ENCODE measurements around the gene IGFBP4. TPM values are rescaled to one million over a fixed set of nuclear protein-coding genes. Genes with fewer than 3 reads are reported as not detected.

IGFBP4 gene
- total and polyA plus RNA-seq, 4 donors = 197 to 565 (median 215) TPM

DNA sequence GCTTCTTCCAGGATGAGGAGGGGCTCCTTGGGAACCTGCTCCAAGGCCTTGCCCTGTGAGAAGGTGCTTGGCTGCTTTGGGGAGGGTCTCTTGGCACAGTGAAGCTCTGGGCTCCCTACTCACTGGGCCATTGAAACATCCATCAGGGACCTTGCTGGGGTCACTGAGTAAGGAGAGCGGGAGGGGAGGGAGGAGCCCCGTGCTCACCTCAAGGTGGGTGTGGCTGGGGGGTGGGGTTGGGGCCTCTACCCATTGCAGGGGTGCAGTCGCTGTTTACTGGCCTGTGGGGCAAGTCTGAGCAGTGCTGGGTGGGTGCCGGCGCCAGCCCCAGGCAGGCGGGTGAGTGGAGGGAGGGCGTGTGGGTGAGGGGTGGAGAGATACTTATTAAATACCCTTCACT is 48.2 kb downstream of the IGFBP4 start:
- ATAC-seq (ENCODE audit: insufficient read depth, low FRiP score) (no peak), DNase-seq (peak in 1 of 3 donors; percentile 8)
- 69 to 71% methylated on average over 7 of the region's 7 CpGs for WGBS, 2 donors
- no peak overlapping the region for H3K9ac ChIP-seq (ENCODE audit: insufficient read depth in 1 of 2, low read length in 2 of 2)
- no peak overlapping the region for H3K4me3 ChIP-seq
- no peaks in the 10 kb centered on the region for H3K27me3 ChIP-seq (ENCODE audit: control insufficient read depth in 3 of 3, insufficient read depth in 3 of 3, low read length in 2 of 3)
- H3K36me3 ChIP-seq (ENCODE audit: control insufficient read depth in 4 of 4, insufficient read depth in 4 of 4, low read length in 4 of 4) = no peaks in the 10 kb centered on the region
- no peaks in the 10 kb centered on the region for H3K9me3 ChIP-seq (ENCODE audit: control insufficient read depth in 4 of 4, insufficient read depth in 3 of 4, low read length in 3 of 4)
- TF ChIP-seq, protein P1, sequence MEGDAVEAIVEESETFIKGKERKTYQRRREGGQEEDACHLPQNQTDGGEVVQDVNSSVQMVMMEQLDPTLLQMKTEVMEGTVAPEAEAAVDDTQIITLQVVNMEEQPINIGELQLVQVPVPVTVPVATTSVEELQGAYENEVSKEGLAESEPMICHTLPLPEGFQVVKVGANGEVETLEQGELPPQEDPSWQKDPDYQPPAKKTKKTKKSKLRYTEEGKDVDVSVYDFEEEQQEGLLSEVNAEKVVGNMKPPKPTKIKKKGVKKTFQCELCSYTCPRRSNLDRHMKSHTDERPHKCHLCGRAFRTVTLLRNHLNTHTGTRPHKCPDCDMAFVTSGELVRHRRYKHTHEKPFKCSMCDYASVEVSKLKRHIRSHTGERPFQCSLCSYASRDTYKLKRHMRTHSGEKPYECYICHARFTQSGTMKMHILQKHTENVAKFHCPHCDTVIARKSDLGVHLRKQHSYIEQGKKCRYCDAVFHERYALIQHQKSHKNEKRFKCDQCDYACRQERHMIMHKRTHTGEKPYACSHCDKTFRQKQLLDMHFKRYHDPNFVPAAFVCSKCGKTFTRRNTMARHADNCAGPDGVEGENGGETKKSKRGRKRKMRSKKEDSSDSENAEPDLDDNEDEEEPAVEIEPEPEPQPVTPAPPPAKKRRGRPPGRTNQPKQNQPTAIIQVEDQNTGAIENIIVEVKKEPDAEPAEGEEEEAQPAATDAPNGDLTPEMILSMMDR (IDR thresholded peaks at IDR 0.05; ENCODE audit: control extremely low read depth, extremely low read depth) = no peak
- H3K4me1 ChIP-seq (ENCODE audit: control insufficient read depth in 5 of 5, insufficient read depth in 5 of 5, low read length in 5 of 5) = peaks cover 0 to 14% (median 5%) of the 10 kb centered on the region in 5 donors
- H3K27ac ChIP-seq (ENCODE audit: low read depth in 1 of 2, low read length in 1 of 2) = no peak overlapping the region

DNA sequence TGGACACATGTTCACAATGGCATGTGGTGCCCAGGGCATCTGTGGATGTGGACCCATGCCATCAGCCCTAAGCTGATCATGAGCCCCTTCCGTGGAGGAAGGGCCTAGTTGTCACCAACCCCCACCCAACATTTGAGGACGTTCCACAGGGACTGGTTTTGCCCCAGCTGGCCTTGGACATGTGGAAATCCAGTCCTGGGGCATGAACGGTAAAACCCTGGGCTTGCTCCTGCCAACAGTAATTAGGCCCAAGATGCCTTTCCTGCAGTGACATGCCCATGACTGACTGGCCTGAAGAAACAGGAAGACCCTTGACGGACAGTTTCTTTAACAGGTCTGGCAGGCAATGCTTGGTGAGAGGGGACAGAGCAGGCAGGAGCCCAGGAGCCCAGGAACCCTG is 50.4 kb downstream of the IGFBP4 start:
- Histone ChIP-seq H3K9me3 (ENCODE audit: control insufficient read depth in 4 of 4, insufficient read depth in 3 of 4, low read length in 3 of 4) (no peaks in the 10 kb centered on the region), H3K9ac (ENCODE audit: insufficient read depth in 1 of 2, low read length in 2 of 2) (no peak overlapping the region), H3K36me3 (ENCODE audit: control insufficient read depth in 4 of 4, insufficient read depth in 4 of 4, low read length in 4 of 4) (no peaks in the 10 kb centered on the region), H3K27me3 (ENCODE audit: control insufficient read depth in 3 of 3, insufficient read depth in 3 of 3, low read length in 2 of 3) (no peaks in the 10 kb centered on the region), H3K4me3 (no peak overlapping the region), H3K4me1 (ENCODE audit: control insufficient read depth in 5 of 5, insufficient read depth in 5 of 5, low read length in 5 of 5) (peaks cover 0 to 9% (median 5%) of the 10 kb centered on the region in 5 donors), H3K27ac (ENCODE audit: low read depth in 1 of 2, low read length in 1 of 2) (no peak overlapping the region)
- 69 to 76% methylated on average over 4 of the region's 4 CpGs for WGBS, 2 donors
- DNase-seq = no peak
- no peak for ATAC-seq (ENCODE audit: insufficient read depth, low FRiP score)
- TF ChIP-seq, protein P1 (IDR thresholded peaks at IDR 0.05; ENCODE audit: control extremely low read depth, extremely low read depth) = no peak

DNA sequence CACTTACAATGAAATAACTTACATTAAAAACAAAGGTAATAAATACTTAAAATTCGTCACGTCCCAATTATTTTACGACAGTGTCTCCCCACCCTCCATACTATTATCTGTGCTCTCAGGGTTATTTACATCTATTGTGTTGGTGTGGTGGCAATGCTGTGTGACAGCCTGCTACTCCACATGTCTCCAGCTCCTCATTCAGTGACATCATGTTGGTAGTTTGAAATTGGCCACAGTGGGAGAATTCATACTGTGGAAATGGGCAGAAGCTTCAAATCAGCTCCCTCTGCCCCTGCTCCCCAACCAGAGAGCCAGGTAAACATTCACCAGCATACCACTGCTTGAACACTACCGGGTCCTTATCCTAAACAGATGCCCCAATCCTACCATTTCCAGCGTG is 51.9 kb downstream of the IGFBP4 start:
- Histone ChIP-seq H3K27me3 (ENCODE audit: control insufficient read depth in 3 of 3, insufficient read depth in 3 of 3, low read length in 2 of 3) (no peaks in the 10 kb centered on the region), H3K9ac (ENCODE audit: insufficient read depth in 1 of 2, low read length in 2 of 2) (no peak overlapping the region), H3K9me3 (ENCODE audit: control insufficient read depth in 4 of 4, insufficient read depth in 3 of 4, low read length in 3 of 4) (no peaks in the 10 kb centered on the region), H3K27ac (ENCODE audit: low read depth in 1 of 2, low read length in 1 of 2) (no peak overlapping the region), H3K36me3 (ENCODE audit: control insufficient read depth in 4 of 4, insufficient read depth in 4 of 4, low read length in 4 of 4) (no peaks in the 10 kb centered on the region), H3K4me1 (ENCODE audit: control insufficient read depth in 5 of 5, insufficient read depth in 5 of 5, low read length in 5 of 5) (peaks cover 0 to 16% (median 5%) of the 10 kb centered on the region in 5 donors), H3K4me3 (no peak overlapping the region)
- 72 to 87% methylated on average over 5 of the region's 5 CpGs for WGBS, 2 donors
- ATAC-seq (ENCODE audit: insufficient read depth, low FRiP score) = no peak
- DNase-seq = no peak
- TF ChIP-seq, protein P1 (IDR thresholded peaks at IDR 0.05; ENCODE audit: control extremely low read depth, extremely low read depth) = no peak

DNA sequence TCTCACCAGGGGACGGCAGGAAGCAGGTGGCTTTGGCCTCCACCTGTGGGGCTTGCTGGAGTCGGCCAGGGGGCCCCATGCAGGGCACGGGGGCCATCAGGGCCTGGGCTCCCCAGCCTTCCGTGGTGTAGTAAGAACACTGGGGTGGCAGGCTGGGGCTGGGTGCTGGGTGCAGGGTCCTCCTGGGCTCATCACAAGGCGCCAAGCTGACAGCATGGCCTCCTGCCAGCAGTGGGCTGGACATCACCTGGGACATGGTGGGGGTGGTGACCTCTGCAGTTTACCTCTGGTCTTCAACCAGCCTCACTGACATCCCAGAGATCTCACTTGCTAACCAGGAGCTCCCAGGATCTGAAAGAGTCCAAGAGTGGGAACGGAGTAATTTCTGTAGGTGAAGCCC is 52.9 kb downstream of the IGFBP4 start:
- H3K9ac ChIP-seq (ENCODE audit: insufficient read depth in 1 of 2, low read length in 2 of 2) = no peak overlapping the region
- H3K4me1 ChIP-seq (ENCODE audit: control insufficient read depth in 5 of 5, insufficient read depth in 5 of 5, low read length in 5 of 5) = peaks cover 0 to 10% (median 0%) of the 10 kb centered on the region in 5 donors
- H3K9me3 ChIP-seq (ENCODE audit: control insufficient read depth in 4 of 4, insufficient read depth in 3 of 4, low read length in 3 of 4) = no peaks in the 10 kb centered on the region
- DNase-seq (no peak), ATAC-seq (ENCODE audit: insufficient read depth, low FRiP score) (no peak)
- 92 to 93% methylated on average over 6 of the region's 6 CpGs for WGBS, 2 donors
- H3K27ac ChIP-seq (ENCODE audit: low read depth in 1 of 2, low read length in 1 of 2) = no peak overlapping the region
- H3K36me3 ChIP-seq (ENCODE audit: control insufficient read depth in 4 of 4, insufficient read depth in 4 of 4, low read length in 4 of 4) = no peaks in the 10 kb centered on the region
- no peaks in the 10 kb centered on the region for H3K27me3 ChIP-seq (ENCODE audit: control insufficient read depth in 3 of 3, insufficient read depth in 3 of 3, low read length in 2 of 3)
- TF ChIP-seq, protein P1 (IDR thresholded peaks at IDR 0.05; ENCODE audit: control extremely low read depth, extremely low read depth) = no peak
- no peak overlapping the region for H3K4me3 ChIP-seq
